Measurements from ENCODE around the gene GDPD3. TPM values are rescaled to one million over a fixed set of nuclear protein-coding genes. Genes with fewer than 3 reads are reported as not detected.
A peak's percentile ranks its signal among the peaks of the same experiment; 100 is the strongest.

GDPD3 gene
- polyA plus RNA-seq, 3 donors from 2014 or later = not detected

DNA sequence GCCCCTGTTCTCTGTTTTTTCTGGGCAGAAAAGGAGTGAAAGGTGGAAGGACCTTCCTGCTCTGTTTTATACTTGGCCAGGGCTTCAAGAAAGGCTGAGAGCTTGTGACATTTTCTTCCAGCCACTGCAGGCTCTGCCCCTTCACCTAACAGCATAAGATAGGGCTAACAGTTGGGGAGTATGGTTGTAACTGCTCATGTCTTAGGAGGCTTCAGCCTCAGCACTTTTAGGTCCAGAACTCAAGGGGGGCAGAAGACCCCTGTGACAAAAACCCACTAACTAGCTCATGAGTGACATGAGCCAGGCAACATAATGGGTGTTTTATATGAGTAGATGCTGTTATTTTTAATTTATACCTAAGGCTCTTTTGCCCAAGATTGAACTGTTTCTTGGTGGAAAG lies 42.8 kb downstream of the GDPD3 start:
- no peak overlapping the region for H3K4me3 Mint-ChIP-seq
- peaks cover 31 to 33% of the 10 kb centered on the region in 2 donors for H3K4me1 Mint-ChIP-seq
- H3K9me3 Mint-ChIP-seq = no peaks in the 10 kb centered on the region
- peaks cover 2 to 20% (median 5%) of the 10 kb centered on the region in 3 donors for H3K27me3 Mint-ChIP-seq (ENCODE audit: low read depth in 3 of 3)
- H3K27ac Mint-ChIP-seq = peak overlapping the region in 2 of 6 donors; percentile 36 to 49
- no peak for DNase-seq
- peaks cover 7 to 29% (median 12%) of the 10 kb centered on the region in 3 donors for H3K36me3 Mint-ChIP-seq

DNA sequence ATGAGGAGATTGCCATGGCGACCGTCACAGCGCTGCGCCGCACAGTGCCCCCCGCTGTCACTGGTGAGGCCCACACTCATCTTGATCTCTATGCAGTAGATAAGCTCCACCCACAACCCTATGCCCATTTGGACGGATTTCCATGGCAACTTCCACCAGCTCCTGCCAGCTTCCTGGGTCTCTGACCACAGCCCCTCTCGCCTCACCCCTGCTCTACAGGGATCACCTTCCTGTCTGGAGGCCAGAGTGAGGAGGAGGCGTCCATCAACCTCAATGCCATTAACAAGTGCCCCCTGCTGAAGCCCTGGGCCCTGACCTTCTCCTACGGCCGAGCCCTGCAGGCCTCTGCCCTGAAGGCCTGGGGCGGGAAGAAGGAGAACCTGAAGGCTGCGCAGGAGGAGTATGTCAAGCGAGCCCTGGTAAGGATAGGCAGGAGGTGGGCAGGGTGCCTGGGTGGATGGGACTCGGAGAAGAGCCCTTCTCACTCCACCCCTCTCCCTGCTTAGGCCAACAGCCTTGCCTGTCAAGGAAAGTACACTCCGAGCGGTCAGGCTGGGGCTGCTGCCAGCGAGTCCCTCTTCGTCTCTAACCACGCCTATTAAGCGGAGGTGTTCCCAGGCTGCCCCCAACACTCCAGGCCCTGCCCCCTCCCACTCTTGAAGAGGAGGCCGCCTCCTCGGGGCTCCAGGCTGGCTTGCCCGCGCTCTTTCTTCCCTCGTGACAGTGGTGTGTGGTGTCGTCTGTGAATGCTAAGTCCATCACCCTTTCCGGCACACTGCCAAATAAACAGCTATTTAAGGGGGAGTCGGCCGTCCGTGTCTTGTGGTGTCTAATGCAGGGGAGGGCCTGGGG lies 43.5 kb downstream of the GDPD3 start:
- peaks cover 7 to 29% (median 12%) of the 10 kb centered on the region in 3 donors for H3K36me3 Mint-ChIP-seq
- H3K4me1 Mint-ChIP-seq = peaks cover 25 to 29% of the 10 kb centered on the region in 2 donors

DNA sequence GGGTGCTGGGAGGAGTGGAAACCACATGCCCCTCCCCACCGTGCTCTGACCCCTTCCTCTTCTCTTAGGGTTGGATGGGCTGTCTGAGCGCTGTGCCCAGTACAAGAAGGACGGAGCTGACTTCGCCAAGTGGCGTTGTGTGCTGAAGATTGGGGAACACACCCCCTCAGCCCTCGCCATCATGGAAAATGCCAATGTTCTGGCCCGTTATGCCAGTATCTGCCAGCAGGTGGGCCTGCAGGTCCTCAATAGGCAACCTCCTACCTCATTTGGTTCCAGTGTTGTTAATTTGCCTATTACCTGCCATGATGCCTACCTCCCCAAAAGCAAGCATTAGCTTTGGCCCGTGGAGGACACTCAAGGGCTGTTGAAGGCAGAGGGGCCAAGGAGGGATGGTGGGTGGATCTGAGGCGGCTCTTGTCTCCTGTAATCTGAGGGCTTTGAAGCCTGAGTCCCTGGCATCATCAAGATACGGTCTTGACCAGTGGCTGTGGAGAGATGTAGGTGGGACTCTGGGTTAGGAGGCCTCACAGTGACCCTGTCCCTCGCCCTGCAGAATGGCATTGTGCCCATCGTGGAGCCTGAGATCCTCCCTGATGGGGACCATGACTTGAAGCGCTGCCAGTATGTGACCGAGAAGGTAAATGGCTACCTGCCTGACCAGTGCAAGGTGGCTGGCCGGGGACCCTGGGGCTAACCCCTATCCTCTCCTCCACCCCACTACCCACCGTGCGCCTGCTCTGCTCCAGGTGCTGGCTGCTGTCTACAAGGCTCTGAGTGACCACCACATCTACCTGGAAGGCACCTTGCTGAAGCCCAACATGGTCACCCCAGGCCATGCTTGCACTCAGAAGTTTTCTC lies 44.4 kb downstream of the GDPD3 start:
- peaks cover 26 to 29% of the 10 kb centered on the region in 2 donors for H3K4me1 Mint-ChIP-seq
- H3K4me3 Mint-ChIP-seq = peak overlapping the region; percentile 40 to 70 (median 59)
- no peaks in the 10 kb centered on the region for H3K9me3 Mint-ChIP-seq
- peak overlapping the region; percentile 66 to 89 (median 85) for H3K27ac Mint-ChIP-seq
- peaks cover 6 to 21% (median 12%) of the 10 kb centered on the region in 3 donors for H3K27me3 Mint-ChIP-seq (ENCODE audit: low read depth in 3 of 3)
- H3K36me3 Mint-ChIP-seq = peaks cover 7 to 29% (median 12%) of the 10 kb centered on the region in 3 donors
- peak; percentile 55 to 57 (median 56) for DNase-seq

More for the DNA sequence above, 43.5 kb downstream of the GDPD3 start:
- no peak for DNase-seq
- Mint-ChIP-seq H3K9me3 (no peaks in the 10 kb centered on the region), H3K4me3 (peak overlapping the region in 1 of 5 donors; percentile 33), H3K27me3 (ENCODE audit: low read depth in 3 of 3) (peaks cover 4 to 21% (median 6%) of the 10 kb centered on the region in 3 donors), H3K27ac (peak overlapping the region in 4 of 6 donors; percentile 19 to 49 (median 42))

DNA sequence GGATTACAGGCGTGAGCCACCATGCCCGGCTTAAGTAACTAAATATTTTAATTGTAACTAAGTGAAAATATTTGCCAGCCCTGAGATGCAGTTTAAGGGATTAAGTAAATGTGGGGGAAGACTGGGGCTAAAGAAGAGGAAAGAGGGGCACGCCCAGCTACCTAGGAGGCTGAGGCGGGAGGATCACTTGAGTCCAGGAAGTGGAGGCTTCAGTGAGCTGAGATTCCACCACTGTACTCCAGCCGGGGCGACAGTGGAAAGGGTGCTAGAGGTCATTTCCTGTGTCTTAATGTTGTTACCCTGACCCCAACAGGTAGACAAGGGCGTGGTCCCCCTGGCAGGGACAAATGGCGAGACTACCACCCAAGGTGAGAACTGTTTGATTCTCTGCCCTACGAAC lies 45.0 kb downstream of the GDPD3 start:
- H3K27me3 Mint-ChIP-seq (ENCODE audit: low read depth in 3 of 3) = peaks cover 6 to 22% (median 13%) of the 10 kb centered on the region in 3 donors
- H3K36me3 Mint-ChIP-seq = peaks cover 7 to 29% (median 12%) of the 10 kb centered on the region in 3 donors
- DNase-seq = no peak
- H3K9me3 Mint-ChIP-seq = no peaks in the 10 kb centered on the region
- peak overlapping the region; percentile 40 to 70 (median 59) for H3K4me3 Mint-ChIP-seq
- peaks cover 30 to 36% of the 10 kb centered on the region in 2 donors for H3K4me1 Mint-ChIP-seq
- H3K27ac Mint-ChIP-seq = peak overlapping the region; percentile 66 to 89 (median 81)

DNA sequence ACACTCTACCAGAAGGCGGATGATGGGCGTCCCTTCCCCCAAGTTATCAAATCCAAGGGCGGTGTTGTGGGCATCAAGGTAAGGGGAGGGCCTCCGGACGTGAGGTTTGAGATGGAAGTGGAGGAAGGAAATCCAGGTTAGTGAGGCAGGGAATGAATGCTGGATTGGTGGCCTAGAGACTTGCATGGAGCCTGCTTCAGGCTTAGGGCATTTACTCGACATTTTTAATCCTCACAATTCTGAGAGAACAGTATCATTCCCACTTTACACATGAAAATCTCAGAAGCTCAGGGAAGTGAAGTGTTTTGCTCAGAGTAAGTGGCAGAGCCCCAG lies 45.8 kb downstream of the GDPD3 start:
- H3K27me3 Mint-ChIP-seq (ENCODE audit: low read depth in 3 of 3) = peaks cover 6 to 22% (median 13%) of the 10 kb centered on the region in 3 donors
- peaks cover 7 to 29% (median 12%) of the 10 kb centered on the region in 3 donors for H3K36me3 Mint-ChIP-seq
- H3K4me3 Mint-ChIP-seq = peak overlapping the region in 4 of 5 donors; percentile 58 to 99 (median 81)
- H3K4me1 Mint-ChIP-seq = peaks cover 30 to 38% of the 10 kb centered on the region in 2 donors
- H3K9me3 Mint-ChIP-seq = no peaks in the 10 kb centered on the region
- H3K27ac Mint-ChIP-seq = peak overlapping the region; percentile 69 to 99 (median 97)
- no peak for DNase-seq

DNA sequence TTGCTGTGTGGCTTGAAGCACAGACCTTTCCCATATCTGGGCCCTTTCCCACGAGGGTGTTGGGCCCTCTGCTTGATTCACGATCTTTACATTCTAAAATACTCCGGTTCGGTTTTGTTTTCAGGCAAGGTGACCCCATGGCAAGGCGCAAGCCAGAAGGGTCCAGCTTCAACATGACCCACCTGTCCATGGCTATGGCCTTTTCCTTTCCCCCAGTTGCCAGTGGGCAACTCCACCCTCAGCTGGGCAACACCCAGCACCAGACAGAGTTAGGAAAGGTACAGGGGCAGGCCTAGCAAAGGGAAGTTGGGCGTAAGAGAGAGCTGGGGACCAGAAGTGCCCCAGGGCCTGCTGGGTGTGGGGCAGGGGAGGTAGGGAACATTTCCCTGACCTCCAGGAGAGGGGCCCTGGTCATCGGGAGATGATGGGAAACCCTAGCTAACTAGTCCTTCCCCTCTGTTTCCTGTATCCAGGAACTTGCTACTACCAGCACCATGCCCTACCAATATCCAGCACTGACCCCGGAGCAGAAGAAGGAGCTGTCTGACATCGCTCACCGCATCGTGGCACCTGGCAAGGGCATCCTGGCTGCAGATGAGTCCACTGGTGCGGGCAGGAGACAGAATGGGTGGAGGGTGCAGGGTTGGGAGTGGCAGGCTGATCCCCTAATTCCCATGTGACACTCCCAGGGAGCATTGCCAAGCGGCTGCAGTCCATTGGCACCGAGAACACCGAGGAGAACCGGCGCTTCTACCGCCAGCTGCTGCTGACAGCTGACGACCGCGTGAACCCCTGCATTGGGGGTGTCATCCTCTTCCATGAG lies 46.4 kb downstream of the GDPD3 start:
- peaks cover 6 to 20% (median 13%) of the 10 kb centered on the region in 3 donors for H3K27me3 Mint-ChIP-seq (ENCODE audit: low read depth in 3 of 3)
- H3K9me3 Mint-ChIP-seq = no peaks in the 10 kb centered on the region
- H3K36me3 Mint-ChIP-seq = peaks cover 7 to 26% (median 10%) of the 10 kb centered on the region in 3 donors
- DNase-seq = peak in 1 of 3 donors; percentile 29
- H3K4me3 Mint-ChIP-seq = peak overlapping the region; percentile 98 to 99 (median 99)
- peak overlapping the region; percentile 96 to 99 (median 98) for H3K27ac Mint-ChIP-seq
- H3K4me1 Mint-ChIP-seq = peaks cover 30 to 38% of the 10 kb centered on the region in 2 donors

DNA sequence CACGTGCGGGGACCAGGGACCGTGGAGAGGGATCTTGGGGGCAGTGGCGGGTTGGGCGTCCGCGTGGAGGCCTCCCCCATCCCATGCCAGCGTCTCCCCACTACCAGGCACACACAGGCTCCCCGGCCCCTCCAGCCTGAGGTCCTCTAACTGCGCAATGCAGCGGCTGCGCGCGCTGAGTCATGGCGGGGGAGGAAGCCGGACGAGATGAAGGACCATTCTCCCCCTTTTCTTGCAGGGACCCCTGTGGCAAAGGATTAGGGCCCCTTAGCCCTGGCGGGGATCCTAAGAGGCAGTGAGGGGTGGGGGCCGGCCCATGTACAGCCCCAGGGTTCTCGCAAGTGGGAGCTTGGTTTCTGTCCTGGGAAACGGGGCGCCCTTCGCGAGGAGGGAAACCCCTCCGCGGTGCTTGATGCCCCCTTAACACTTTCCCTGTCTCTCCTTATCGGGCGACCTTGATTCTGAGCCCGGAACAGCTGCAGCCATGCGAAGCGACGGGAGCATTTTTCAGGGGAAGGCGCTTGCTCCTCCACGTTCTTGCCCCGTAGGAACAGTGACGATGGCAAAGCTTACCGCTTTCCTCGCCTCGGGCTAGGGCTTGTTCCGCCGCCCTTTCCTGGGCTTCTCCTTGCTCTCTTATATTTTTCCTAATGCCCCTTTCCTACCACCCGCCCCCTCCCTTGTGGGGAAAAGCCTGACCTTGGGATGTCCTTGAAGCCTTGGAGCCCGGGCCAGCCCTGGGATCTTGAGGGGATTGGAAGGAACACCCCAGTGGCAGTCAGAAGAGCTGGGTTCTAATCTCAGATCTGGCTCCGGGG lies 47.2 kb downstream of the GDPD3 start:
- peaks cover 7 to 21% (median 8%) of the 10 kb centered on the region in 3 donors for H3K36me3 Mint-ChIP-seq
- H3K4me3 Mint-ChIP-seq = peak overlapping the region; percentile 98 to 99 (median 99)
- no peak for DNase-seq
- peaks cover 6 to 20% (median 13%) of the 10 kb centered on the region in 3 donors for H3K27me3 Mint-ChIP-seq (ENCODE audit: low read depth in 3 of 3)
- H3K4me1 Mint-ChIP-seq = peaks cover 30 to 38% of the 10 kb centered on the region in 2 donors
- H3K9me3 Mint-ChIP-seq = no peaks in the 10 kb centered on the region
- H3K27ac Mint-ChIP-seq = peak overlapping the region; percentile 96 to 99 (median 98)

DNA sequence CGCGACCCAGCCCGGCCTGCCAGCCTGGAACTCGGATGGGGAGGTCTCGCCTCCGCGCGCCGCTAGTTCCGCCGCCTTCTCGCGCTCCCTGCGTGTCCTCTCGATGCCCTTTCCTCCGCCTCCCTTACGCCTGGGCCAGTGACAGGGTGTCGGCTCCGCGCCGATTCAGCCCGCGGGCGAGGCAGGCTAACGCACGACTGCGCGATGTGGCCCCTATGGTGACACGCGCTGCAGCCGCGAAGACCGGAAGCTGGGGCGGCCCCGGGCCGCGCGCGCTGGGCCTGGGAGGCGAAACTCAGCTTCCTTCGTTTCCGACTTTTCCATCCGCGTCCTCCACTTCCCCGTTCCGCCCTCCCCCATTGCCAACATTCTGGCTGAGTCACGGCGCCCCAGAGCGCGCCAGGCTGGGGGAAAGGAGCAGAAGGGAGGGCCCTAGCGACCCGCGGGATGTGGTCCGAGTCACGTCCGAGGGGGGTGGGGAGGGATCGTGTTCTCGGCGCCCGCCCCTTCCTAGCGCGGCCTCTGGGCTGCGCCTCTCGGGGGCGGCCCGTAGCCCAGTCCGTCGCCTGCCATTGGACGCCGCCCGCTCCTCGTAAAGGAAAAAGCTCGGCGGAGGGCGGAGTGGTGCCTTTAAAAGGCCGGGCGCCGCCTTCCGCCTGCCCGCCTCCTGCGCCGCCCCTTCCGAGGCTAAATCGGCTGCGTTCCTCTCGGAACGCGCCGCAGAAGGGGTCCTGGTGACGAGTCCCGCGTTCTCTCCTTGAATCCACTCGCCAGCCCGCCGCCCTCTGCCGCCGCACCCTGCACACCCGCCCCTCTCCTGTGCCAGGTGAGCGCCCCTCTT lies 48.0 kb downstream of the GDPD3 start, which contains the start of gene ALDOA:
Gene ALDOA (plus strand): TSS at position 659 of the 841 bp plus-strand sequence. CDS start 1,138 bp downstream, outside the sequence.
- peaks cover 30 to 38% of the 10 kb centered on the region in 2 donors for H3K4me1 Mint-ChIP-seq
- H3K27me3 Mint-ChIP-seq (ENCODE audit: low read depth in 3 of 3) = peaks cover 6 to 20% (median 13%) of the 10 kb centered on the region in 3 donors
- peak within 1 kb of the TSS; percentile 96 to 99 (median 98) for H3K27ac Mint-ChIP-seq
- peaks cover 7 to 17% (median 8%) of the 10 kb centered on the region in 3 donors for H3K36me3 Mint-ChIP-seq
- peak; percentile 95 to 97 (median 97) for DNase-seq
- H3K4me3 Mint-ChIP-seq = peak within 1 kb of the TSS; percentile 98 to 99 (median 99)
- no peaks in the 10 kb centered on the region for H3K9me3 Mint-ChIP-seq

DNA sequence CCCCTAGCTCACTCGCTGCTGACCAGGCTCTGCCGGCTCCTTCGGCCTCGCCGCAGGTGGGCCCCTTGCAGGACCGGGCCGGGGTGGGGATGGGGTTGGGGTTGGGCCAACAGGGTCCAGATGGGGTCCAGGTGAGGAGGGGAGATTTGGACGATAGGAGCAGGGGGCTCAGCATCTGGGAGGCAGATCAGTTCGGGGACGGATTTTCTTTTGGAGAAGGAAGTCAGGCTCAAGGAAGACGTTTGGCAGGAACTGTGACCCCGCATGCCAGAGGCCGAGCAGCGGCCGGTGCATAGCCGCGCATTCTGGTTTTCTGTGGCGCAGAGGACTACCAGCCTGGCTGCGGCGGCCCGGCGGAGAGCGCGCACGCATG lies 48.6 kb downstream of the GDPD3 start:
- peaks cover 6 to 20% (median 13%) of the 10 kb centered on the region in 3 donors for H3K27me3 Mint-ChIP-seq (ENCODE audit: low read depth in 3 of 3)
- H3K4me3 Mint-ChIP-seq = peak overlapping the region; percentile 98 to 99 (median 99)
- no peaks in the 10 kb centered on the region for H3K9me3 Mint-ChIP-seq
- peak overlapping the region; percentile 96 to 100 (median 98) for H3K27ac Mint-ChIP-seq
- DNase-seq = no peak
- peaks cover 30 to 38% of the 10 kb centered on the region in 2 donors for H3K4me1 Mint-ChIP-seq
- peaks cover 7 to 15% (median 8%) of the 10 kb centered on the region in 3 donors for H3K36me3 Mint-ChIP-seq

DNA sequence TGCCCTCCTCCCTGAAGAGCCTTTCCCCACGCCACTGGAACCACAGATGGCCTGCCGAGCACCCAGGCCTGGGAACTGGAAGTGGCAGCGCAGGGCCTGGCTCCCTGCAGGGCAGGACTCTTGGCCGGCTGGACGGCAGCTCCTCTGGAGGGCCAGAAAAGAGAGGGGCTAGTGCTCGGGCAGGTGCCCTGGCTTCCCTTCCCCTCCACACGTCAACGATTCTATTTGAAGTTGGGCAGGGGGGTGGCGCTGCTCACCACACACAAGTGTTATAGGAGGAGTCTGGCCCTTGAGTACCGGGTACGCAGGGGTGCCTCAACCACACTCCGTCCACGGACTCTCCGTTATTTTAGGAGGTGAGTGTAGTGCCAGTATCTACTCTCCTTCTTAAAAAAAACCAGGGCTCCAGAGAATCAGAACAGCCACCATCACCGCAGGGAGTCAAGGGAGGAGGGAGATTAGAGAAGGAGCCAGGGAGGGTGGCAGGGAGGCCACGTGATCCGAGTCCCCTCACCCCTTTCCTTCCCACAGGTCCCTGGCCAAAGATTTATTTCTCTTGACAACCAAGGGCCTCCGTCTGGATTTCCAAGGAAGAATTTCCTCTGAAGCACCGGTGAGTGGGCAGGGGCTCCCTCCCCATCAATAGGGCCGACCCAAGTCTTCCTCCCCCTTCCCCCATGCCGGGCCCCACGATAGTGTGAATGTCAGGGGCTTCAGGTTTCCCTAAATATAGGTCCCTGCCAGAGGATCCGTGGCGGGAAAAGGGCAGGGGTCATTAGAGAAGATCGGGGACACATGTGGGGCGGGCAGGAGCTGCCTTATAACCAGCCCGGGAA lies 49.2 kb downstream of the GDPD3 start:
- peak; percentile 66 to 71 (median 66) for DNase-seq
- Mint-ChIP-seq H3K4me1 (peaks cover 30 to 35% of the 10 kb centered on the region in 2 donors), H3K9me3 (no peaks in the 10 kb centered on the region), H3K4me3 (peak overlapping the region; percentile 98 to 99 (median 99)), H3K27me3 (ENCODE audit: low read depth in 3 of 3) (peaks cover 6 to 20% (median 13%) of the 10 kb centered on the region in 3 donors), H3K27ac (peak overlapping the region; percentile 95 to 100 (median 98)), H3K36me3 (peaks cover 7 to 15% (median 8%) of the 10 kb centered on the region in 3 donors)
